Osteocyte (in vitro differentiated cells): ENCODE results near the gene EWSR1. TPM values are rescaled to one million over a fixed set of nuclear protein-coding genes. Genes with fewer than 3 reads are reported as not detected.
A peak's percentile ranks its signal among the peaks of the same experiment; 100 is the strongest.

ENCODE experiments used
- DNase-seq: peaks from one replicate; pipeline ENCODE4 v3.0.0; 2021; ENCODE audit warnings: mixed read lengths; ENCODE audit not compliant: unreplicated experiment; ENCODE audit errors: extremely low spot score
- H3K27ac Mint-ChIP-seq: one replicate; pipeline ENCODE4 v1.8.0; 2021; ENCODE audit warnings: mild to moderate bottlenecking, mixed read lengths; ENCODE audit not compliant: unreplicated experiment
- H3K27me3 Mint-ChIP-seq: one replicate; pipeline ENCODE4 v1.8.0; 2021; ENCODE audit warnings: mixed read lengths; ENCODE audit not compliant: unreplicated experiment
- H3K36me3 Mint-ChIP-seq: one replicate; pipeline ENCODE4 v1.8.0; 2021; ENCODE audit warnings: mixed read lengths; ENCODE audit not compliant: unreplicated experiment
- H3K4me1 Mint-ChIP-seq: one replicate; pipeline ENCODE4 v1.8.0; 2021; ENCODE audit warnings: mixed read lengths; ENCODE audit not compliant: unreplicated experiment
- H3K4me3 Mint-ChIP-seq: one replicate; pipeline ENCODE4 v1.8.0; 2021; ENCODE audit warnings: mild to moderate bottlenecking, moderate library complexity, mixed read lengths; ENCODE audit not compliant: unreplicated experiment
- H3K9me3 Mint-ChIP-seq: one replicate; pipeline ENCODE4 v1.8.0; 2021; ENCODE audit warnings: mixed read lengths; ENCODE audit not compliant: unreplicated experiment
- CTCF ChIP-seq: fragments of 200-600 bp; sonication (generic); IDR thresholded peaks from 2 replicates; pipeline ENCODE4 v1.5.0; 2021; ENCODE audit warnings: antibody characterized with exemption, mild to moderate bottlenecking, moderate library complexity
- total RNA-seq: library from RNA; stranded (reverse); gene quantifications from 2 replicates; pipeline ENCODE4 v1.2.1, GENCODE V29; 2021

EWSR1 gene
- total RNA-seq, 1 donor from 2014 or later = 228 TPM

- Mint-ChIP-seq H3K9me3 (no peaks in the 10 kb centered on the region), H3K4me3 (no peak overlapping the region), H3K4me1 (peaks cover 27% of the 10 kb centered on the region), H3K27ac (no peak overlapping the region), H3K36me3 (peaks cover 35% of the 10 kb centered on the region), H3K27me3 (no peaks in the 10 kb centered on the region)
- TF ChIP-seq CTCF = no peak
- no peak for DNase-seq
These were observed 34.3 kb downstream of the EWSR1 start for GRCh38 chr22:29302402-29302680.

DNA sequence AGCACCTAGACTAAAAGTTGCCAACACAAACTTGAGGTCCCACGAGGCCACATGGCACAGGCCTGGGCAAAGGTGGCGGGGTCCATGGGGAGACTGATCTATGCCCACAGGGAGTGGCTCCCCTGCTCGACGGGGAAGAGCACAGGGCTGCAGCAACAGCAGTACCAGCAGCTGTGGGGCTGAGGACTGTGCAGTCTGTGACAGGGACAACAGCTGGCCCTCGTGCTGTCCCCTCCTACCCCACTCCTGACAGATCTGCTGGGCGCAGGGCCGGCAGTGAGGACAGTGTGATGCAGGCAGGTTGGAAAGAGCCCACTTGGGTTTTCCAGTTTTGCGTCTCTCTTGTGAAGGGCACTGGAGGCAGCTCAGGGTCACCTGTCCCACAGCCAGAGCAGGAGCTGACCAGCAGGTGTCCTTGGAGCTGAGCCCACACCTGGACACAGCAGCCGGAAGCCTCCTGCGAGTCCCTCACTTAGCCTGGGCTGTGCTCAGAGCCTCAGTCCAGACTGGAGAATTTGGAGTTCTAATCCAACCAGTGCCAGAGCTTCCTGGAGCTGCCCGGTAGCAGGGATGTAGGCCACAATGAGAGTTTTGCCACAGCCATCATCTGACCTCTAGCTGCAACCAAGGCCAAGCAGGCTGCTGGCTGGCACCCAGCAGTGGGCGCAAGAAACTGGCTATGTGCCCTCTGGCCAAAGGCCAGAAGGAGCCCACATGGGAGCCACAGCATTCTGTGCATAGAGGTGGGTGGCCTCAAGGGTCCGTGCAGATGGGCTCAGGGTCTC lies 34.8 kb downstream of the EWSR1 start:
- no peaks in the 10 kb centered on the region for H3K27me3 Mint-ChIP-seq
- H3K4me3 Mint-ChIP-seq = no peak overlapping the region
- peaks cover 32% of the 10 kb centered on the region for H3K4me1 Mint-ChIP-seq
- no peak for TF ChIP-seq CTCF
- no peaks in the 10 kb centered on the region for H3K9me3 Mint-ChIP-seq
- no peak overlapping the region for H3K27ac Mint-ChIP-seq
- DNase-seq = no peak
- peaks cover 30% of the 10 kb centered on the region for H3K36me3 Mint-ChIP-seq

DNA sequence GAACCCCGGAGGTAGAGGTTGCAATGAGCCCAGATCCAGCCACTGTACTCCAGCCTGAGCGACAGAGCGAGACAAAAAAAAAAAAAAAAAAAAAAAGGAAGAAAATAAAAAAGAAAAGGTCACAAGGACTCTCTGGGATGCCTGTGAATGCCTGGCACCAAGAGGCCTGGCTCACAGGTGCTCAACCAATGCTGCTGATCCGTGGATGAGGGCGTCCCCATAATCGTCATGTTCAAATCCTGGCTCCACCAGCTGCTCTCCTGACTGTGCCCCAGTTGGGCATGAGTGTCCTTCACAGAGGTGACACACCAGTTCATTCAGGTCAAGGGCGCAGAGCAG lies 37.7 kb downstream of the EWSR1 start:
- Mint-ChIP-seq H3K4me1 (peaks cover 53% of the 10 kb centered on the region), H3K36me3 (peaks cover 7% of the 10 kb centered on the region), H3K27ac (peak overlapping the region; percentile 82), H3K4me3 (peak overlapping the region; percentile 81), H3K27me3 (no peaks in the 10 kb centered on the region), H3K9me3 (no peaks in the 10 kb centered on the region)
- no peak for TF ChIP-seq CTCF
- no peak for DNase-seq

- peak; percentile 95 for DNase-seq
- Mint-ChIP-seq H3K36me3 (peaks cover 2% of the 10 kb centered on the region), H3K4me1 (peaks cover 57% of the 10 kb centered on the region), H3K27me3 (no peaks in the 10 kb centered on the region), H3K27ac (peak within 1 kb of the TSS; percentile 85), H3K4me3 (peak within 1 kb of the TSS; percentile 84), H3K9me3 (no peaks in the 10 kb centered on the region)
- peak; percentile 65 for TF ChIP-seq CTCF
These were observed 38.2 kb downstream of the EWSR1 start, which contains the start of gene GAS2L1 for GRCh38 chr22:29306175-29306834. GAS2L1 (plus strand) TSS chr22:29306650; CDS start chr22:29308106, 1,456 bp downstream.

DNA sequence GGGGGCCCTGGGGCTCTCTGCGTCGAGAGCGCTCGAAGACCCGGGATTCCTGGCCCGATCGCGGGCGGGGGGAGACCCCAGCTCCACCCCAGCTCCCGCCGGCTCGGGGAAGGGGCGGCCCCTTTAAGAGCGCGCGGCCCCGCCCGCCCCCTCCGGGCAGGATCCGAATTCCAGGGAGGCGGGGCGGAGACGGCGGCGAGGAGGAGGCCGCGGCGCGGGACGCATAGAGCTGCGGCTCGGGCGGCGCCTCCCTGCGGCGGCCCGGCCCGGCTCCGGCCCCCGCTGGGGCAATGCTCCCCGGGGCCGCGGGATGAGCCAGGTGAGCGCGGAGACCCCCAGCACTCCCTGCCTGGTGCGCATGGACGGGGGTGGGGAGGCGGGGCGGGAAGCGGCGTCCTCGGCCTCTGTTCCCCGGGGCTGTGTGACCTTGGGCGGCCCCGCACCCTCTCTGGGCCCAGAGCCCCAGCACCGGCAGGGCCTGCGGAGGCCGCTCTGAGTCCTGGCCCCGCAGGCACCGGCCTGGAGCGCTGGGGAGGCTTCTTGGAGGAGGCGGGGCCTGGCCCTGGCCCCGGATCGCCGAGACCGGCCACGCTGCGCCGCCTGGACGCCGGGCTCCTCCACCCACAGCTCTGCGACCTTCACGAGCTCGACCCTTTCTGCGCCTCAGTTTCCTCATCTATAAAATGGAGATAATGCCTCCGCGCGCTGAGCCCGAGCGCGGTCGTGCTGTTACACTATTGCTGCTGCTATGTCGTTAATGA lies 38.9 kb downstream of the EWSR1 start:
- peak overlapping the region; percentile 85 for H3K27ac Mint-ChIP-seq
- peaks cover 56% of the 10 kb centered on the region for H3K4me1 Mint-ChIP-seq
- H3K9me3 Mint-ChIP-seq = no peaks in the 10 kb centered on the region
- DNase-seq = peak; percentile 94
- H3K36me3 Mint-ChIP-seq = no peaks in the 10 kb centered on the region
- no peaks in the 10 kb centered on the region for H3K27me3 Mint-ChIP-seq
- peak; percentile 5 for TF ChIP-seq CTCF
- H3K4me3 Mint-ChIP-seq = peak overlapping the region; percentile 84
